Lung (tissue), 12 donors: ENCODE results near the gene AUTS2. TPM values are rescaled to one million over a fixed set of nuclear protein-coding genes. Genes with fewer than 3 reads are reported as not detected.
A peak's percentile ranks its signal among the peaks of the same experiment; 100 is the strongest.

Source experiments
- ATAC-seq: fragments of 200-7000 bp; cut with Tn5 transposase; one replicate; pipeline ENCODE4 v1.9.1; 2020; ENCODE audit warnings: moderate number of reproducible peaks; ENCODE audit not compliant: insufficient read depth, low FRiP score
- DNase-seq, 3 donors: peaks; one replicate each; pipeline ENCODE4 v3.0.0-alpha.2; 2013 to 2017
- H3K27ac ChIP-seq, 2 donors: one replicate each; pipeline ENCODE4 v1.5.1; 2013; ENCODE audit warnings: mild to moderate bottlenecking in 2 of 2, moderate library complexity in 2 of 2, control low read depth in 1 of 2, inconsistent platforms in 1 of 2, low read depth in 1 of 2, low read length in 1 of 2
- H3K27me3 ChIP-seq, 3 donors: one replicate each; pipeline ENCODE4 v1.5.1; 2013; ENCODE audit warnings: low read length in 2 of 3; ENCODE audit not compliant: control insufficient read depth in 3 of 3, insufficient read depth in 3 of 3
- H3K36me3 ChIP-seq, 4 donors: one replicate each; pipeline ENCODE4 v1.5.1; 2013; ENCODE audit warnings: low read length in 4 of 4, mild to moderate bottlenecking in 1 of 4, moderate library complexity in 1 of 4; ENCODE audit not compliant: control insufficient read depth in 4 of 4, insufficient read depth in 4 of 4
- H3K4me1 ChIP-seq, 5 donors: one replicate each; pipeline ENCODE4 v1.5.1; 2013; ENCODE audit warnings: low read length in 5 of 5, mild to moderate bottlenecking in 2 of 5, moderate library complexity in 1 of 5; ENCODE audit not compliant: control insufficient read depth in 5 of 5, insufficient read depth in 5 of 5
- H3K4me3 ChIP-seq: one replicate; pipeline ENCODE4 v1.5.1; 2013; ENCODE audit warnings: mild to moderate bottlenecking, control low read depth, moderate library complexity
- H3K9ac ChIP-seq, 2 donors: one replicate each; pipeline ENCODE4 v1.5.1; 2013; ENCODE audit warnings: low read length in 2 of 2, control low read depth in 1 of 2; ENCODE audit not compliant: insufficient read depth in 1 of 2
- H3K9me3 ChIP-seq, 4 donors: one replicate each; pipeline ENCODE4 v1.5.1; 2013; ENCODE audit warnings: low read length in 3 of 4, mild to moderate bottlenecking in 1 of 4, moderate library complexity in 1 of 4; ENCODE audit not compliant: control insufficient read depth in 4 of 4, insufficient read depth in 3 of 4
- WGBS, 2 donors: extraction: QIAGEN DNeasy Blood & Tissue Kit; methylation state at CpG; one replicate each; pipeline ENCODE4 v1.1.7; 2013; 5-methylcytosine and 5-hydroxymethylcytosine counted together
- polyA plus RNA-seq, 2 donors: library from polyadenylated mRNA; stranded (reverse); fragments of 200-250 nt; gene quantifications; one replicate each; pipeline ENCODE4 v1.2.1, GENCODE V29; 2013
- total RNA-seq, 2 donors: library from RNA; depleted of rRNA in 1 of 2; stranded (reverse); fragments of >200 nt in 1 of 2; gene quantifications; one replicate each; pipeline ENCODE4 v1.2.1, GENCODE V29; 2014 to 2021
- TF ChIP-seq, protein P1 (sequence below): IDR thresholded peaks from 2 replicates; pipeline ENCODE4 v1.5.1; 2012; ENCODE audit warnings: mild to moderate bottlenecking; ENCODE audit errors: control extremely low read depth, extremely low read depth
- donor health status: control.
- donor health status: control.
- donor health status: Bipolar disorder and iron deficiency.
- donor health status: healthy.
- donor health status: DM: yes; HTN: yes; CAD: no.

The AUTS2 gene
- total and polyA plus RNA-seq, 4 donors, result 11.8 to 115 (median 40.6) TPM

DNA sequence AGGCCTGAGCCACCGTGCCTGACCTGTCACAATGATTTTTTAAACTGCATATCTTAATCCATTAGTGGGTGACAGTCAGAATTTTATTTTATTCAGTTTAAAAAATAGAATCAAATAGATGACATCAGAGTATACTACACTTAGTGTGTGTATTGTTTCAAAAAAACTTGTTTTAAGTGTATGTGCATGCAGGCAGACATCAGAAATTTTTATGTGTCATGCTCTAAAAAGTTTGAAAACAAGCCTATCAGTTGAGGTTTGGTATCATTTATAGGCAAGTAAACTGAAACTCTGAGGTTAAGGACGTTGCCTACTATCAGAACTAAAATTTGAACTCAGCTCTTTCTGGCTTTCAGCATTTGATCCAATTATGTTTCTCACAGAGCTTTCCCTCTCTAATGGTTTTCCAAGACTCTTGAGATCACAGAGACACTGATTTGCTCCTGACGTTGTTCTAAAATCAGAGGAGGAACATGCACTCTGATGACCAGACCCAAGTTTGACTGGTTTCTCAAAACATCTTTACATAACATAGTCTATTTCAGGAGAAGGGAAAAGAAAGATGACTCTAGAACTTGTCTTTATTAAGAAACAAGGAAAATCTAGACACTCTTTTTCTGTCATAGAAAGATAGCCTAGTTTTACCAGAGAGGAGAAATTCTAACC is 188.6 kb downstream of the AUTS2 start:
- ATAC-seq (no peak), DNase-seq (no peak)
- Histone ChIP-seq H3K9me3 (no peaks in the 10 kb centered on the region), H3K27me3 (no peaks in the 10 kb centered on the region), H3K27ac (no peak overlapping the region), H3K9ac (no peak overlapping the region), H3K36me3 (no peaks in the 10 kb centered on the region), H3K4me1 (peaks cover 0 to 49% (median 16%) of the 10 kb centered on the region in 5 donors), H3K4me3 (no peak overlapping the region)
- WGBS, 2 donors, result 85 to 89% methylated on average over 3 of the region's 3 CpGs
- TF ChIP-seq, protein P1, sequence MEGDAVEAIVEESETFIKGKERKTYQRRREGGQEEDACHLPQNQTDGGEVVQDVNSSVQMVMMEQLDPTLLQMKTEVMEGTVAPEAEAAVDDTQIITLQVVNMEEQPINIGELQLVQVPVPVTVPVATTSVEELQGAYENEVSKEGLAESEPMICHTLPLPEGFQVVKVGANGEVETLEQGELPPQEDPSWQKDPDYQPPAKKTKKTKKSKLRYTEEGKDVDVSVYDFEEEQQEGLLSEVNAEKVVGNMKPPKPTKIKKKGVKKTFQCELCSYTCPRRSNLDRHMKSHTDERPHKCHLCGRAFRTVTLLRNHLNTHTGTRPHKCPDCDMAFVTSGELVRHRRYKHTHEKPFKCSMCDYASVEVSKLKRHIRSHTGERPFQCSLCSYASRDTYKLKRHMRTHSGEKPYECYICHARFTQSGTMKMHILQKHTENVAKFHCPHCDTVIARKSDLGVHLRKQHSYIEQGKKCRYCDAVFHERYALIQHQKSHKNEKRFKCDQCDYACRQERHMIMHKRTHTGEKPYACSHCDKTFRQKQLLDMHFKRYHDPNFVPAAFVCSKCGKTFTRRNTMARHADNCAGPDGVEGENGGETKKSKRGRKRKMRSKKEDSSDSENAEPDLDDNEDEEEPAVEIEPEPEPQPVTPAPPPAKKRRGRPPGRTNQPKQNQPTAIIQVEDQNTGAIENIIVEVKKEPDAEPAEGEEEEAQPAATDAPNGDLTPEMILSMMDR, result no peak

DNA sequence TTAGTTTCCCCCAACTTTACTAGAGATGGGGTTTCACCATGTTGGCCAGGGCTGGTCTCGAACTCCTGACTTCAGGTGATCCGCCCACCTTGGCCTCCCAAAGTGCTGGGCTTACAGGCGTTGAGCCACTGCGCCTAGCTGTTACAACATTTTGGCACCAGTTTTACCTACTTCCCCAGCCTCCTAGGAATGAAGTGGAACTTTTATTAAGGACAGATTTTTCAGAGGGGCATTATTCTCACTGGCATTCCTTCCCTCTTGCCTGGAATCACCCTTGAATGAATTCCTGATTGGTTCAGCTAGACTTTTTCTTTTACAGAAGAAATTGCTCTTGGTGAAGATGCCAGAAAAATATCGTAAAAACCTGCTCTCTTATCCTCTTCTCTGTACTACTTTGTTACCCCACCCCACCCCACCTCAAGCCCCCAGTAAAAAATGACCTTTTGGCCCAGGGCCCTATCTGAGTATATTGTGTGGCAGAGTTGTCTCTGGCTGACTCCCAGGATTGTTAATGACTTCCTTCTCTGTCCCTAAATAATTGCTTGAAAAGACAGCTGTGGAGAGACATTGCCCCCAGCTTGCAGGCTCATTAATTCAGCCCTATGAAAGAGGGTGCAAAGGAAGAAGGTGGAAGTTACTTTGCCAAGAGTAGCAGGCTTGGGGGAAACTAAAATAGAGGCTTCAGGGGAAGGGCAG is 189.6 kb downstream of the AUTS2 start:
- Histone ChIP-seq H3K9me3 (no peaks in the 10 kb centered on the region), H3K4me1 (peaks cover 0 to 39% (median 16%) of the 10 kb centered on the region in 5 donors), H3K36me3 (no peaks in the 10 kb centered on the region), H3K4me3 (no peak overlapping the region), H3K9ac (no peak overlapping the region), H3K27me3 (no peaks in the 10 kb centered on the region), H3K27ac (no peak overlapping the region)
- TF ChIP-seq, protein P1, result no peak
- no peak for ATAC-seq
- 69 to 76% methylated on average over 5 of the region's 5 CpGs for WGBS, 2 donors
- DNase-seq, result peak in 2 of 3 donors; percentile 19 to 36

DNA sequence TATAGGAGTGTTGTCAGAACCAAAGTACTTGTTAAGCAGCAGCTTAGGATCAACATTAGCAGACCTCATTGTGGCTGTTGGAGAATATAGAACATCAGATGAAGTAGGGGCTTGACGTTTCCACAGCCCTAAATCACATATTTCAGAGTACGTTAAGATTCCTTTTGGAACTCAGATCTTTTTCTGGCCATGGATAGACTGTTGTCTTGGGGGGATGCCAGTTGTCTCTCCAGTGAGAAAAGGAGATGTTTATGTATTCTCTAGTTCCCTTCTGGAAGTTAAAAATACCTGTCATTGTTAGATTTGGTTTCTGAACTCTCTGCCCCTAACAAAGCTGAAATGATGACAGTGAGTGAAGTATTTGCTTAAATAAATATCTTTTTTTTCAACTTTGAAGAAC is 191.3 kb downstream of the AUTS2 start:
- ATAC-seq (no peak), DNase-seq (no peak)
- Histone ChIP-seq H3K9me3 (no peaks in the 10 kb centered on the region), H3K4me3 (no peak overlapping the region), H3K36me3 (no peaks in the 10 kb centered on the region), H3K27me3 (no peaks in the 10 kb centered on the region), H3K9ac (no peak overlapping the region), H3K4me1 (peaks cover 0 to 23% (median 13%) of the 10 kb centered on the region in 5 donors), H3K27ac (no peak overlapping the region)
- TF ChIP-seq, protein P1, result no peak
- WGBS, 2 donors, result 73 to 74% methylated on average over 2 of the region's 2 CpGs
